ENCODE measurements around the gene CENPO. TPM values are rescaled to one million over a fixed set of nuclear protein-coding genes. Genes with fewer than 3 reads are reported as not detected.

The CENPO gene
- polyA plus RNA-seq (ENCODE audit: insufficient read length), result 13.0 TPM

- DNase-seq (ENCODE audit: low read depth), result peak; percentile 94
Measured at GRCh38 chr2:24792874-24793760, at the start of gene CENPO, which contains the start of gene PTRHD1. TSS of gene CENPO (plus strand) at chr2:24793425. CDS start at chr2:24793920, 495 bp downstream. TSS of gene PTRHD1 (minus strand) at chr2:24793391. CDS start at chr2:24793377, 14 bp downstream.

GRCh38 chr2:24743924-24744323 is 49.3 kb upstream of the CENPO start:
- DNase-seq (ENCODE audit: low read depth), result no peak

GRCh38 chr2:24744356-24744755 is 48.9 kb upstream of the CENPO start:
- no peak for DNase-seq (ENCODE audit: low read depth)

GRCh38 chr2:24745825-24746224 is 47.4 kb upstream of the CENPO start:
- no peak for DNase-seq (ENCODE audit: low read depth)

GRCh38 chr2:24747299-24747698 is 45.9 kb upstream of the CENPO start:
- DNase-seq (ENCODE audit: low read depth), result no peak

- DNase-seq (ENCODE audit: low read depth), result no peak
Measured at GRCh38 chr2:24749069-24749691, 44.0 kb upstream of the CENPO start.

- DNase-seq (ENCODE audit: low read depth), result no peak
Measured at GRCh38 chr2:24754985-24755705, 38.1 kb upstream of the CENPO start.

- DNase-seq (ENCODE audit: low read depth), result no peak
Measured at GRCh38 chr2:24756789-24757188, 36.4 kb upstream of the CENPO start.

- no peak for DNase-seq (ENCODE audit: low read depth)
Measured at GRCh38 chr2:24761866-24762265, 31.4 kb upstream of the CENPO start.

- DNase-seq (ENCODE audit: low read depth), result no peak
Measured at GRCh38 chr2:24762518-24762917, 30.7 kb upstream of the CENPO start.

GRCh38 chr2:24763843-24764242 is 29.4 kb upstream of the CENPO start:
- no peak for DNase-seq (ENCODE audit: low read depth)

- no peak for DNase-seq (ENCODE audit: low read depth)
Measured at GRCh38 chr2:24766609-24767008, 26.6 kb upstream of the CENPO start.

- no peak for DNase-seq (ENCODE audit: low read depth)
Measured at GRCh38 chr2:24768013-24768412, 25.2 kb upstream of the CENPO start.

- DNase-seq (ENCODE audit: low read depth), result no peak
Measured at GRCh38 chr2:24768601-24769000, 24.6 kb upstream of the CENPO start.

- DNase-seq (ENCODE audit: low read depth), result no peak
Measured at GRCh38 chr2:24771061-24771460, 22.2 kb upstream of the CENPO start.

- DNase-seq (ENCODE audit: low read depth), result no peak
Measured at GRCh38 chr2:24771764-24772586, 21.2 kb upstream of the CENPO start.

GRCh38 chr2:24774373-24774772 is 18.9 kb upstream of the CENPO start:
- no peak for DNase-seq (ENCODE audit: low read depth)

GRCh38 chr2:24779116-24779515 is 14.1 kb upstream of the CENPO start:
- DNase-seq (ENCODE audit: low read depth), result no peak

- DNase-seq (ENCODE audit: low read depth), result no peak
Measured at GRCh38 chr2:24783641-24784040, 9.6 kb upstream of the CENPO start.

- no peak for DNase-seq (ENCODE audit: low read depth)
Measured at GRCh38 chr2:24785671-24786321, 7.4 kb upstream of the CENPO start.

- DNase-seq (ENCODE audit: low read depth), result no peak
Measured at GRCh38 chr2:24787532-24787931, 5.7 kb upstream of the CENPO start.

Data from forelimb muscle (tissue), 1 donor.